ENCODE data around the gene PACS2.

Gene PACS2

GRCh38 chr14:105366386-105367074, 52.0 kb downstream of the PACS2 start:
- TF ChIP-seq, protein P1, sequence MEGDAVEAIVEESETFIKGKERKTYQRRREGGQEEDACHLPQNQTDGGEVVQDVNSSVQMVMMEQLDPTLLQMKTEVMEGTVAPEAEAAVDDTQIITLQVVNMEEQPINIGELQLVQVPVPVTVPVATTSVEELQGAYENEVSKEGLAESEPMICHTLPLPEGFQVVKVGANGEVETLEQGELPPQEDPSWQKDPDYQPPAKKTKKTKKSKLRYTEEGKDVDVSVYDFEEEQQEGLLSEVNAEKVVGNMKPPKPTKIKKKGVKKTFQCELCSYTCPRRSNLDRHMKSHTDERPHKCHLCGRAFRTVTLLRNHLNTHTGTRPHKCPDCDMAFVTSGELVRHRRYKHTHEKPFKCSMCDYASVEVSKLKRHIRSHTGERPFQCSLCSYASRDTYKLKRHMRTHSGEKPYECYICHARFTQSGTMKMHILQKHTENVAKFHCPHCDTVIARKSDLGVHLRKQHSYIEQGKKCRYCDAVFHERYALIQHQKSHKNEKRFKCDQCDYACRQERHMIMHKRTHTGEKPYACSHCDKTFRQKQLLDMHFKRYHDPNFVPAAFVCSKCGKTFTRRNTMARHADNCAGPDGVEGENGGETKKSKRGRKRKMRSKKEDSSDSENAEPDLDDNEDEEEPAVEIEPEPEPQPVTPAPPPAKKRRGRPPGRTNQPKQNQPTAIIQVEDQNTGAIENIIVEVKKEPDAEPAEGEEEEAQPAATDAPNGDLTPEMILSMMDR (conservative IDR thresholded peaks at IDR 0.05; ENCODE audit: low read depth), result no peak
- ChIA-PET CTCF (interaction anchor here (0.6 kb wide), 2 partner anchors 24 to 69 kb away, joined by 5 to 6 read pairs; no protein-coding TSS in a partner anchor), POLR2A (ENCODE audit: low non-redundant PET) (no interaction called here)
- no peak for DNase-seq (ENCODE audit: low spot score)
- no peak overlapping the region for H3K27ac ChIP-seq

DNA sequence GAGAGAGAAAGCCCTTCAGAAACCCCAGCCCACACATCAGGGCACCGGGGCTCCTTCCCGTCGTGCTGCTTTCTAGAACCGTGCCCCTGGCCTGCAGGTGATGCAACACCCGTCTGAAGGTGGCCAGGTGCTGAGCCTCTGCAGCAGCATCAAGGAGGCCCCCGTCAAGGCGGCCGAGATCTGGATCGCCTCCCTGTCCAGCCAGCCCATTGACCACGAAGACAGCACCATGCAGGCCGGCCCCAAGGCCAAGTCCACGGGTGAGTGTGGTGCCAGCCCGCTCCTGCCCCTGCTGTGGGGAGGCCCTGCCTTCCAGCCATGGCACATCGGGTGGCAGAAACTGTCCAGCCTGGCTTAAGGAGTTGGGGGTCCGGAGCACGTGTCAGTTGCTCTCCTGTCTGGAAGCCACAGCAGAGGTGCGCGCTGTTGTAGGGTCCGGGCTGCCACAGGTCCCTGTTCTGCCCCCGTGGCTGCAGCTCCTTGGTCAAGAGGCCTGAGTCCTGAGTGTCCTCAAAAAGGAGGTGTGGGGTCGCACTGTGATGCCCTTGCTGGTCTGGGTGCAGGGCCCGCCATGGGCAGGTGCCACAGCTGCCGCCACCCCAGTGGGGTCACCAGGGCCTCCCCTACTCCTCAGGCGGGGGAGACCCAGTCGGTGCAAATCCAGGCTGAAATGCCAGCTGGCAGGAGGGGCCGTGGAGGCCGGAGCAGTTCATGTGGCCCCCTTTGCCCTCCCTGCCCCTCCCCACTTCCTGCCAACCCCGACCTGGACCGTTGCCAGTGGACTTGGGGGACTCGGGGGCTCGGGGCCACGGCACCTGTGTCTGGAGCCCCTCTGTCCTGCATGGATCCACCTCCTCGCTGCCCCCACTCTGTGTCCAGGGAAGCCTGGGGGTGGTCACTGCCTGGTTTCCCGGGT, 52.8 kb downstream of the PACS2 start:
- no peak overlapping the region for H3K27ac ChIP-seq
- TF ChIP-seq, protein P1 (conservative IDR thresholded peaks at IDR 0.05; ENCODE audit: low read depth), result no peak
- CTCF ChIA-PET, result no interaction called here
- POLR2A ChIA-PET (ENCODE audit: low non-redundant PET), result no interaction called here
- DNase-seq (ENCODE audit: low spot score), result no peak

DNA sequence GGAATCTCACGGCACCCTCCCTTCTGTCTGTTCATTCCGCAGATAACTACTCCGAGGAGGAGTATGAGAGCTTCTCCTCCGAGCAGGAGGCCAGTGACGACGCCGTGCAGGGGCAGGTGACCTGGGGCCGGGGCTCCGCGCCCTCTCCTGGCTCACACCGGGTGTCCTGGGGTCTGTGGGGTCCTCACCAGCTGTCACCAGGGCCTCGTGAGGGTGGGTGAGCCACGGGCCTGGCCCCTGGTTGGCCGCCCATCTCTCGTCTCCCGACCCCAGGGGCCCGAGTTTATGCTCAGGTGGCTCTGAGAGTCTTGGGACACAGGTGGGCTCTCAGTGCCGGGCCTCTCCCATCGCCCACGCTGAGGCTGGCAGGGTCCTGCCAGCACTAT, 53.5 kb downstream of the PACS2 start:
- TF ChIP-seq, protein P1 (conservative IDR thresholded peaks at IDR 0.05; ENCODE audit: low read depth), result no peak
- POLR2A ChIA-PET (ENCODE audit: low non-redundant PET), result no interaction called here
- H3K27ac ChIP-seq, result no peak overlapping the region
- DNase-seq (ENCODE audit: low spot score), result no peak
- CTCF ChIA-PET, result no interaction called here

DNA sequence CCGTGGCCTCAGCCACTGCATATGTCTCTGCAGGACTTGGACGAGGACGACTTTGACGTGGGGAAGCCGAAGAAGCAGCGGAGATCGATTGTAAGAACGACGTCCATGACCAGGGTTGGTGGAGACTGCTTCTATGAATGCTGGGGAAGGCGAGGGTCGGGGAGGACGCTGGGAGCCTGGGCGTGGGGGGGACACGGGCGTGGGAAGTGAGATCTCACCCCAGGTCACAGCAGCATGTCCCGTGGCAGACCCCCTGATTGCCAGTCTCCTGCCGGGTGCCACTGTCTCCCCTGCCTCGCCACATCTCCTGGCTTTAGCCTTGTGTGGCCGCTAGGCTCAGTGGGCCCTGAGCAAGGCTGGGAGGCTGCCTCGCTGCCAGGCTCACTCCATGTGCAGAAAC, 53.9 kb downstream of the PACS2 start:
- CTCF ChIA-PET, result interaction anchor here (0.6 to 0.7 kb wide), 2 partner anchors 121 to 123 kb away, joined by 3 to 4 read pairs; no protein-coding TSS in a partner anchor
- POLR2A ChIA-PET (ENCODE audit: low non-redundant PET), result no interaction called here
- TF ChIP-seq, protein P1 (conservative IDR thresholded peaks at IDR 0.05; ENCODE audit: low read depth), result no peak
- H3K27ac ChIP-seq, result no peak overlapping the region
- DNase-seq (ENCODE audit: low spot score), result no peak

DNA sequence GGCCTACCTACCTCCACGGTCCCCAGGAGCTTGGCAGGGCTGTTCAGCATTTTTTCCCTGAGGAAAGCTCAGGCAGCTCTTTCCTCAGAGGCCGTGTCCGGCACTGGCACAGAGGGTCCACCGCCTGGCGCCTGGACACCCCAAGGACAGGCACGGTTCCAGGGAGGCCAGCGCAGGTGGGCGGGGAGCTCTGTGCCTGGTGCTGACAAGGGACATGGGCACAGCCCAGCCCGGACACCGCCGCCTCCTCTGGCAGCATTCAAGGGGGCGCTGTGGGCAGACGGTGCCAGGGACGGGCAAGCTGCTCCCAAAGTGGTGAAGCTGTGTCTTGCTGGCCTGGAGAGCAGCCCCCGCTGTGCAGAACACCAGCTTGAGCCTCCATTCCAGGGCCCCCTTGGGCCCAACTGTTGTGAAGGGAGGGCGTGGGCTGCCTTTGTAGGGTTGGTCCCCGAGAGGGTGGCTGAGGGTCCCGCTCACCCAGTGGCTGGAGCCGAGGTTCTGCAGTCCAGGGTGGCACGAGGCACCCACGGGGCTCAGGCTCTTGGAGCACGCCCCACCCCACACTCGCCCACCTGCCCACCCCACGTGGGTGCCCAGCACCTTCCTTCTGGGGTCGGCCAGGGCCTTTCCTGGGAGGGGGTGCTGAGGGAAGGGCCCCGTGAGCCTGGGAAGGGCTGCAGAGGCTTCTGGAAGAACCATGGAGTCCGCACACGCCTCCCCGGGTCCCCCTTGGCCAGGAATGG, 54.5 kb downstream of the PACS2 start:
- no peak overlapping the region for H3K27ac ChIP-seq
- TF ChIP-seq, protein P1 (conservative IDR thresholded peaks at IDR 0.05; ENCODE audit: low read depth), result no peak
- DNase-seq (ENCODE audit: low spot score), result no peak
- ChIA-PET POLR2A (ENCODE audit: low non-redundant PET) (no interaction called here), CTCF (interaction anchor here (0.6 to 0.7 kb wide), 2 partner anchors 121 to 123 kb away, joined by 3 to 4 read pairs; no protein-coding TSS in a partner anchor)

DNA sequence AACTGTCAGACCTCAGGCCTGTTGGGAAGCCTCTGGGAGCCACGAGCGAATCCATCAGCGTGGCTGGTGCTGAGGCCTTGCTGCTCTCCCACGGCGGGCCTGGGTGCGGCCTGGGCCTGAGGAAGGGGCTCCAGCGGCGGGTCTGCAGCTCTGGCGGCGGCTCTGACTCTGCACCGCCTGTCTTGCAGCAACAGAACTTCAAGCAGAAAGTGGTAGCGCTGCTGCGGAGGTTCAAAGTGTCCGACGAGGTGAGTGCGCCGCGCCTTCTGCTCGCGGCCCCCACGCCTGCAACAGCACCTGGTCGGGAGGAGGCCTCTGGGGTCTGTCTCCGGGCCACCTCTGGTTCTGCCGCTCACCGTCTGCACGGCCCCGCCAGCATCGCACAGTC, 55.1 kb downstream of the PACS2 start:
- no peak overlapping the region for H3K27ac ChIP-seq
- DNase-seq (ENCODE audit: low spot score), result no peak
- POLR2A ChIA-PET (ENCODE audit: low non-redundant PET), result no interaction called here
- TF ChIP-seq, protein P1 (conservative IDR thresholded peaks at IDR 0.05; ENCODE audit: low read depth), result no peak
- CTCF ChIA-PET, result interaction anchor here (1.0 kb wide), 1 partner anchor 120 kb away, joined by 5 read pairs; no protein-coding TSS in a partner anchor
